GM21360 (cell line): Measurements from ENCODE around the gene BCLAF1.

Experiments
- ATAC-seq: cut with Tn5 transposase; IDR thresholded peaks from one replicate; pipeline ENCODE4 v1.9.1; 2021; ENCODE audit warnings: mild to moderate bottlenecking, moderate library complexity; ENCODE audit not compliant: unreplicated experiment

BCLAF1 gene

DNA sequence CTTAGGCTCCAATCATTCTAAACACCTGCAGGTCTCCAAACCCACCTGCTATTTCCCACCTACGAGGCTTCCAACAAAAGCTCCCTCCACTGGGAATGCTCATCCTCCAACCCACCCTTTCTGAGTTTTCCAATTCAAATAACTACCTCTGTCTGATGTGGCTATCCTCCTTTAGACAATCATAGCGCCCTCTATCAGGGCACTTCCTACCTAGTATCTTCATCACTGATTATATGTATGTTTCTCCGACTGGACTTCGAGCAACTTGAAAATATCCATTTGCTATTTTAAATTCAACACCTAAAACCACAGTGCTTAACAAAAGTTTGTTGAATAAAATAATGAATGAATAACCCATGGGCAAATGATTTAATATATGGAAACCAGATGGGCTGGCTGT, 80.9 kb downstream of the BCLAF1 start:
- ATAC-seq, result no peak
